ENCODE measurements around the gene TCOF1.

The TCOF1 gene

DNA sequence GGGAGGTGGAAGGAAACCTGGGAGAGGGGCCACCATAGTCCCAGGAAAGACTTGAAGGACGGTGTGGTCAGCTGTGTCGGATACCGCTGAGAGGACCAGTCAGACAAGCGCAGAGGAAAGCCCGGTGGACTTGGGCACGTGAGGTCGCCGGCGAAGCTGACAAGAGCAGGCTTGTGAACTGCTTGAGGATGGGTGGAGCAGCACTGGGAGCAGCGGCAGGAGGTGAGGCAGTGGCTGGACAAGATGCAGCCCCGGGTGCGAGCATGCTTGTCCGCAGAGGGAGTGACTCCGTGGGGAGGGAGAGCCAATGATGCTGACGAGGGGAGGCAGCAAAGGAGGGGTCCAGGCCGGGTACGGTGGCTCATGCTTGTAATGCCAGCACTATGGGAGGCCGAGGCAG, 73.6 kb downstream of the TCOF1 start:
- DNase-seq = no peak

- DNase-seq = no peak
Measured at GRCh38 chr5:150431574-150431973, 74.1 kb downstream of the TCOF1 start.

- DNase-seq = no peak
Measured at GRCh38 chr5:150434464-150434863, 77.0 kb downstream of the TCOF1 start.

GRCh38 chr5:150436141-150436680, 78.7 kb downstream of the TCOF1 start:
- peak; percentile 72 to 98 for DNase-seq

- DNase-seq = peak in 1 of 2 donors; percentile 11
Measured at GRCh38 chr5:150438873-150439546, 81.5 kb downstream of the TCOF1 start.

DNA sequence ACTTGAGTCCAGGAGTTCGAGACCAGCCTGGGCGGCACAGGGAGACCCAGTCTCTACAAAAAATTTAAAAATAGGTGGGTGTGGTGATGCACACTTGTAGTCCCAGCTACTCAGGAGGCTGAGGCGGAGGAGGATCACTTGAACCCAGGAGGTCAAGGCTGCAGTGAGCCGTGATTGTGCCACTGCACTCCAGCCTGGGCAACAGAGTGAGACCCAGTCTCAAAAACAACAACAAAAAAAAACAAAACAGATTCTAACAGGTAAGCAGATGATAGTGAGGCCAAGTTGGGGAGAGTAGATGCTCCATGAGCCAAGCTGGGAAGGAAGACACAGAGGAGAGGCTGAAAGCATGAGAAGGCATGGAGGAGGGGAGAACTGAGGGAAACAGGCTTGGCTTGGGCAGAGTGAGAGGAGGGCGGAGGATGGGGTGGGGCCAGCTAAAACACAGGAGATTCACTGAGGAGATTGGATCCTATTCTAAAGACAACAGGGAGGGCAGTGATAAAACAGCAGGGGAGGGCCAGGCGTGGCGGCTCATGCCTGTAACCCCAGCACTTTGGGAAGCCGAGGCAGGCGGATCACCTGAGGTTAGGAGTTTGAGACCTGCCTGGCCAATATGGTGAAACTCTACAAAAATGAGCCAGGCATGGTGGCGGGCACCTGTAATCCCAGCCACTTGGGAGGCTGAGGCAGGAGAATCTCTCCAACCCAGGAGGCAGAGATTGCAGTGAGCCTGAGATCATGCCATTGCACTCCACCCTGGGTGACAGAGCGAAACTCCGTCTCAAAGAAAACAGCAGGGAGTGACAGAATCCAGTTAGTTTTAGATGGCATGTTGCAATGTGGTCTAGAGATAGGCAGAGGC, 83.7 kb downstream of the TCOF1 start:
- DNase-seq = no peak

DNA sequence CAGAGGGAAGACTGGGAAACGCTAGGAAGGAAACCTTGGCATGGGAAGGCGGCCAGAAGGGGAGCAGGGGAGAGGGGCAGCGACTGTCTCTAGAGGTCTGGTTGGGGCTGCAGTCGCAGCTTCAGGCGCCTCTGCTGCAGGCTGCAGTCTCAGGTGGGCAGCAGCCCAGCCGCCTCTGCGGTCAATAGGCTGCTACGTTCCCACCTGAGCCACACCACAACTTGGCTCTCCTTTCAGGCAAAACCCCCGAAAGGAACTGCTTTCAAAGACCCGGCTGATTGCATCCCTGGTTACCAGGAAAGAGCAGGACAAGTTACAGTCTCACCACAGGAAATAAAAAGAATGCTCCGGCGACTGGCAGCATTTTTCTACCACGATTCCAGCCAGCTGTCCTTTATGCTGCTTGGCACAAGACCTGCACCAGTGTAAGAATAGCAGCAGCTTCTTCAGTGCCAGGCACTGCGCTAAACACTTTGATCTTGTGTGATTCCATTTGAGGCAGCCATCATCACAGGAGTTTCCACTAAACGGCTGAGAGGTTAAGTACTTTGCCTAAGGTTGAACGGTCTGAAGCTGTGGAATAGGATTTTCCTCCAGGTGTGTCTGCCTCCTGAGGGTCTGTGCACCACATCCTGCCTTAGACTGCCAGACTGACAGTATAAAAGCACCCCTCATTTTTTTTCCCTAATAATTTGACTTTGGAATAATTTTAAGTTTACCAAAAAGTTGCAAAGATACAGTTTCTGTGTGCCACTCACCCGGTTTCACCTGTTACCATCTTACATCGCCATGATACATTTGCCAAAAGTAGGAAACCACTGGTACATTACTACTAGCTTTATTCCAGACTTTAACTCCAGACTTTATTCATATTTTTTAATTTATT, 84.6 kb downstream of the TCOF1 start:
- DNase-seq = no peak

- no peak for DNase-seq
Measured at GRCh38 chr5:150442699-150443080, 85.2 kb downstream of the TCOF1 start.

GRCh38 chr5:150443242-150444075, 86.0 kb downstream of the TCOF1 start:
- DNase-seq = no peak

GRCh38 chr5:150444770-150445169, 87.3 kb downstream of the TCOF1 start:
- DNase-seq = no peak

DNA sequence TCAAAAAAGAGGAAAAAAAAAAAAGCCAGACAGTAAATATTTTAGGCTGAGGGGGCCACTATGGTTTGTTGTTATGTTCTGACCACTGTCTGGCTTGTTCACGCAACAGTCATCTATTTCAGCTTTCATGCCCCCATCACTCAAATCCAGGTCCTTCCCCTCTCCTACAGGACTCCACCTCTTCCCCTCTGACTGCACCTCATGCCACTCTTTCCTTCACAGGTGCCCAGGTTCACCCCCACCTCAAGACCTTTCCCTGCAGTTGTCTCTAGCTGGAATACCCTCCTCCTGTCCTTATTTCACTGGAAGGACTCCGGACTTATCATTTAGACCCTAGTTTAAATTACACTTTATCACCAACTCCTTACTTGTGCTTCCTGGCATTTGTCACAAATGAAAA, 88.6 kb downstream of the TCOF1 start:
- DNase-seq = no peak

GRCh38 chr5:150446583-150446982, 89.1 kb downstream of the TCOF1 start:
- DNase-seq = no peak

- no peak for DNase-seq
Measured at GRCh38 chr5:150447188-150447587, 89.7 kb downstream of the TCOF1 start.

- DNase-seq = peak in 1 of 2 donors; percentile 22
Measured at GRCh38 chr5:150448334-150448733, 90.8 kb downstream of the TCOF1 start.

- peak in 1 of 2 donors; percentile 14 for DNase-seq
Measured at GRCh38 chr5:150448952-150449516, 91.5 kb downstream of the TCOF1 start.

Data from inflammatory macrophage treated with lipopolysaccharide for 1 hour (primary cell).